Lower leg skin (tissue), 3 donors: ENCODE results near the gene SDR9C7.

Source experiments
- POLR2A ChIP-seq, 2 donors: fragments of 450-650 bp; IDR thresholded peaks; one replicate each; pipeline ENCODE4 v1.6.1; 2016 to 2017; ENCODE audit warnings: antibody characterized with exemption in 2 of 2, mild to moderate bottlenecking in 1 of 2, moderate library complexity in 1 of 2
- TF ChIP-seq, protein P1 (sequence below), 3 donors: fragments of 450-650 bp; IDR thresholded peaks; one replicate each; pipeline ENCODE4 v1.5.1; 2016; ENCODE audit warnings: antibody characterized with exemption in 3 of 3, mild to moderate bottlenecking in 3 of 3, moderate library complexity in 2 of 3

DNA sequence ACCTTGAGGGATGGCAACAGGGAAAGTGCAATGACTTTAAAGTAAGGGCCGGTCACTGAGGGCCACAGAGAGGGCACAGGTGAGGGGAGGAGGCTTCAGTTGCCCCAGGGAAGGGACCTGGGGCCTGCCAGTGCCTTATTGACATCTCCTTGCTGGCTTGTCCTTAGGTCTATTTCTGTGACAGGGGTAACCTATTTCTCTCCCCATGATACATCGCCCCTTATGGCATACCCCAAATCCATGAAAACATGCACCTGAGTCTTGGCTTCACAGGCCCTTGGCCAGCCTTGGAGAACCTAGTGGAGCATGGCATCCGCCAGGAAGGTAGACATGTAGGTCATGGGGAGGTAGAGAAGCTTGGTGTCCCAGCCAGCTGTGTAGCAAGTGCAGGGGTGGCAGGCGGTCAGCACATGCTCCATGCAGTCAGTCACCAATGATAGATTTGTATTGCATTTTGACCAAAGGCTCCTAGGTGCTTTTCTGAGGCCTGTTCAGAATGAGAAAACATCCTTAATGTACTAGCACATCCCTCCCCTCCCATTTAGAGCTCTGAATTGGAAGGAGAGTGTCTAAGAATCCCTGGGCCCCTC, 46.8 kb upstream of the SDR9C7 start:
- TF ChIP-seq, protein P1, sequence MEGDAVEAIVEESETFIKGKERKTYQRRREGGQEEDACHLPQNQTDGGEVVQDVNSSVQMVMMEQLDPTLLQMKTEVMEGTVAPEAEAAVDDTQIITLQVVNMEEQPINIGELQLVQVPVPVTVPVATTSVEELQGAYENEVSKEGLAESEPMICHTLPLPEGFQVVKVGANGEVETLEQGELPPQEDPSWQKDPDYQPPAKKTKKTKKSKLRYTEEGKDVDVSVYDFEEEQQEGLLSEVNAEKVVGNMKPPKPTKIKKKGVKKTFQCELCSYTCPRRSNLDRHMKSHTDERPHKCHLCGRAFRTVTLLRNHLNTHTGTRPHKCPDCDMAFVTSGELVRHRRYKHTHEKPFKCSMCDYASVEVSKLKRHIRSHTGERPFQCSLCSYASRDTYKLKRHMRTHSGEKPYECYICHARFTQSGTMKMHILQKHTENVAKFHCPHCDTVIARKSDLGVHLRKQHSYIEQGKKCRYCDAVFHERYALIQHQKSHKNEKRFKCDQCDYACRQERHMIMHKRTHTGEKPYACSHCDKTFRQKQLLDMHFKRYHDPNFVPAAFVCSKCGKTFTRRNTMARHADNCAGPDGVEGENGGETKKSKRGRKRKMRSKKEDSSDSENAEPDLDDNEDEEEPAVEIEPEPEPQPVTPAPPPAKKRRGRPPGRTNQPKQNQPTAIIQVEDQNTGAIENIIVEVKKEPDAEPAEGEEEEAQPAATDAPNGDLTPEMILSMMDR (IDR thresholded peaks at IDR 0.05), result no peak
- TF ChIP-seq POLR2A (IDR thresholded peaks at IDR 0.05), result no peak
